ENCODE data around the gene VANGL1. TPM values are rescaled to one million over a fixed set of nuclear protein-coding genes. Genes with fewer than 3 reads are reported as not detected.

Gene VANGL1
- total and polyA plus RNA-seq, 2 of the 13 experiments (the other 11 are each of a cell fraction or from before 2014, with no cell fraction given): 5.3 to 9.4 TPM

- TF ChIP-seq KLF16 (CRISPR knock-in tag; IDR thresholded peaks at IDR 0.05) (no peak), ZNF33B (CRISPR knock-in tag; IDR thresholded peaks at IDR 0.05) (no peak), ETS1 (CRISPR knock-in tag; IDR thresholded peaks at IDR 0.05) (no peak), EHMT2 (IDR thresholded peaks at IDR 0.05; ENCODE audit: borderline replicate concordance, low read depth, low read length) (peak; percentile 64; the same call in 1 of the 2 replicates), THYN1 (CRISPR knock-in tag; IDR thresholded peaks at IDR 0.05; ENCODE audit: borderline replicate concordance, low read depth) (no peak), BCL6 (CRISPR knock-in tag; IDR thresholded peaks at IDR 0.05) (peak; percentile 60), SALL1 (CRISPR knock-in tag; IDR thresholded peaks at IDR 0.05) (peak; percentile 44; the same call in 1 of the 2 replicates), HOMEZ (CRISPR knock-in tag; IDR thresholded peaks at IDR 0.05; ENCODE audit: low read depth) (0 out of 2 replicates have a peak, but pooled peaks have one; percentile 16)
- TF ChIP-seq, protein P1, sequence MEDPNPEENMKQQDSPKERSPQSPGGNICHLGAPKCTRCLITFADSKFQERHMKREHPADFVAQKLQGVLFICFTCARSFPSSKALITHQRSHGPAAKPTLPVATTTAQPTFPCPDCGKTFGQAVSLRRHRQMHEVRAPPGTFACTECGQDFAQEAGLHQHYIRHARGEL (CRISPR knock-in tag; IDR thresholded peaks at IDR 0.05): no peak
- TF ChIP-seq, protein P2, sequence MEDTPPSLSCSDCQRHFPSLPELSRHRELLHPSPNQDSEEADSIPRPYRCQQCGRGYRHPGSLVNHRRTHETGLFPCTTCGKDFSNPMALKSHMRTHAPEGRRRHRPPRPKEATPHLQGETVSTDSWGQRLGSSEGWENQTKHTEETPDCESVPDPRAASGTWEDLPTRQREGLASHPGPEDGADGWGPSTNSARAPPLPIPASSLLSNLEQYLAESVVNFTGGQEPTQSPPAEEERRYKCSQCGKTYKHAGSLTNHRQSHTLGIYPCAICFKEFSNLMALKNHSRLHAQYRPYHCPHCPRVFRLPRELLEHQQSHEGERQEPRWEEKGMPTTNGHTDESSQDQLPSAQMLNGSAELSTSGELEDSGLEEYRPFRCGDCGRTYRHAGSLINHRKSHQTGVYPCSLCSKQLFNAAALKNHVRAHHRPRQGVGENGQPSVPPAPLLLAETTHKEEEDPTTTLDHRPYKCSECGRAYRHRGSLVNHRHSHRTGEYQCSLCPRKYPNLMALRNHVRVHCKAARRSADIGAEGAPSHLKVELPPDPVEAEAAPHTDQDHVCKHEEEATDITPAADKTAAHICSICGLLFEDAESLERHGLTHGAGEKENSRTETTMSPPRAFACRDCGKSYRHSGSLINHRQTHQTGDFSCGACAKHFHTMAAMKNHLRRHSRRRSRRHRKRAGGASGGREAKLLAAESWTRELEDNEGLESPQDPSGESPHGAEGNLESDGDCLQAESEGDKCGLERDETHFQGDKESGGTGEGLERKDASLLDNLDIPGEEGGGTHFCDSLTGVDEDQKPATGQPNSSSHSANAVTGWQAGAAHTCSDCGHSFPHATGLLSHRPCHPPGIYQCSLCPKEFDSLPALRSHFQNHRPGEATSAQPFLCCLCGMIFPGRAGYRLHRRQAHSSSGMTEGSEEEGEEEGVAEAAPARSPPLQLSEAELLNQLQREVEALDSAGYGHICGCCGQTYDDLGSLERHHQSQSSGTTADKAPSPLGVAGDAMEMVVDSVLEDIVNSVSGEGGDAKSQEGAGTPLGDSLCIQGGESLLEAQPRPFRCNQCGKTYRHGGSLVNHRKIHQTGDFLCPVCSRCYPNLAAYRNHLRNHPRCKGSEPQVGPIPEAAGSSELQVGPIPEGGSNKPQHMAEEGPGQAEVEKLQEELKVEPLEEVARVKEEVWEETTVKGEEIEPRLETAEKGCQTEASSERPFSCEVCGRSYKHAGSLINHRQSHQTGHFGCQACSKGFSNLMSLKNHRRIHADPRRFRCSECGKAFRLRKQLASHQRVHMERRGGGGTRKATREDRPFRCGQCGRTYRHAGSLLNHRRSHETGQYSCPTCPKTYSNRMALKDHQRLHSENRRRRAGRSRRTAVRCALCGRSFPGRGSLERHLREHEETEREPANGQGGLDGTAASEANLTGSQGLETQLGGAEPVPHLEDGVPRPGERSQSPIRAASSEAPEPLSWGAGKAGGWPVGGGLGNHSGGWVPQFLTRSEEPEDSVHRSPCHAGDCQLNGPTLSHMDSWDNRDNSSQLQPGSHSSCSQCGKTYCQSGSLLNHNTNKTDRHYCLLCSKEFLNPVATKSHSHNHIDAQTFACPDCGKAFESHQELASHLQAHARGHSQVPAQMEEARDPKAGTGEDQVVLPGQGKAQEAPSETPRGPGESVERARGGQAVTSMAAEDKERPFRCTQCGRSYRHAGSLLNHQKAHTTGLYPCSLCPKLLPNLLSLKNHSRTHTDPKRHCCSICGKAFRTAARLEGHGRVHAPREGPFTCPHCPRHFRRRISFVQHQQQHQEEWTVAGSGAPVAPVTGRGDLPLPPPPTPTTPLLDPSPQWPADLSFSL (CRISPR knock-in tag; IDR thresholded peaks at IDR 0.05): no peak
These were observed 86.0 kb downstream of the VANGL1 start (continued) for GRCh38 chr1:115727706-115728249.
